A549 treated with AZD9567 at 1 μM for 4 hours (cell line): Measurements from ENCODE around the gene LCE3E. TPM values are rescaled to one million over a fixed set of nuclear protein-coding genes. Genes with fewer than 3 reads are reported as not detected.

ENCODE experiments used
- total RNA-seq: library from RNA; stranded (reverse); fragments of 200-300 nt; extraction: Qiagen RNA extraction; gene quantifications from 5 replicates; pipeline ENCODE4 v1.2.3, GENCODE V29; 2022; ENCODE audit not compliant: insufficient read depth

Gene LCE3E
- total RNA-seq = 0.15 TPM in 1 of 5 replicates, not detected in the others

GRCh38 chr1:152566681-152567080 lies at the start of gene LCE3E:
TSS of gene LCE3E (minus strand) at chr1:152566780. CDS start at chr1:152566208, 572 bp downstream.

GRCh38 chr1:152613511-152613910 lies 46.9 kb upstream of the LCE3E start, which contains the start of gene LCE3B:
TSS of gene LCE3B (plus strand) at chr1:152613811. CDS start at chr1:152613811, 0 bp downstream.

GRCh38 chr1:152599934-152600333 lies 33.4 kb upstream of the LCE3E start, which contains the start of gene LCE3C:
TSS of gene LCE3C (plus strand) at chr1:152600234. CDS start at chr1:152600732, 498 bp downstream.

GRCh38 chr1:152580433-152580832 lies 13.9 kb upstream of the LCE3E start, which contains the start of gene LCE3D:
TSS of gene LCE3D (minus strand) at chr1:152580516. CDS start at chr1:152579936, 580 bp downstream.

Other genes with a start within 250 kb of the LCE3E start
- 0.01 TPM in 3 of 5 replicates, not detected in the others for gene FLG, start 241.5 kb downstream of the LCE3E start, total RNA-seq
- gene FLG2, start 206.8 kb downstream of the LCE3E start, total RNA-seq = not detected in 5 replicates
- not detected in 5 replicates for gene CRNN, start 152.5 kb downstream of the LCE3E start, total RNA-seq
- gene LCE5A, start 56.0 kb downstream of the LCE3E start, total RNA-seq = not detected in 5 replicates
- gene CRCT1, start 52.3 kb downstream of the LCE3E start, total RNA-seq = 0.21 to 0.83 TPM (median 0.34 TPM) in 4 of 5 replicates, not detected in the other
- 1.2 to 1.8 TPM (median 1.4 TPM) in 4 of 5 replicates, not detected in the other for gene LCE3D, start 13.7 kb upstream of the LCE3E start, total RNA-seq
- not detected in 5 replicates for gene LCE3C, start 33.5 kb upstream of the LCE3E start, total RNA-seq
- gene LCE3B, start 47.0 kb upstream of the LCE3E start, total RNA-seq = not detected in 5 replicates
- not detected in 5 replicates for gene LCE3A, start 56.3 kb upstream of the LCE3E start, total RNA-seq
- gene LCE2D, start 96.6 kb upstream of the LCE3E start, total RNA-seq = not detected in 5 replicates
- gene LCE2C, start 108.5 kb upstream of the LCE3E start, total RNA-seq = not detected in 5 replicates
- not detected in 5 replicates for gene LCE2B, start 119.3 kb upstream of the LCE3E start, total RNA-seq
- not detected in 5 replicates for gene LCE2A, start 131.6 kb upstream of the LCE3E start, total RNA-seq
- not detected in 5 replicates for gene LCE4A, start 141.4 kb upstream of the LCE3E start, total RNA-seq
- gene KPRP, start 191.2 kb upstream of the LCE3E start, total RNA-seq = not detected in 5 replicates
- not detected in 5 replicates for gene LCE1F, start 208.4 kb upstream of the LCE3E start, total RNA-seq
- gene LCE1E, start 219.5 kb upstream of the LCE3E start, total RNA-seq = 0.07 TPM in 1 of 5 replicates, not detected in the others
- not detected in 5 replicates for gene LCE1D, start 229.9 kb upstream of the LCE3E start, total RNA-seq
- gene LCE1C, start 239.9 kb upstream of the LCE3E start, total RNA-seq = not detected in 5 replicates
- gene LCE1B, start 245.2 kb upstream of the LCE3E start, total RNA-seq = 0.09 TPM in 1 of 5 replicates, not detected in the others